T-helper 17 cell (primary cell): Measurements from ENCODE around the gene BEGAIN. TPM values are rescaled to one million over a fixed set of nuclear protein-coding genes. Genes with fewer than 3 reads are reported as not detected.

ENCODE experiments used
- ATAC-seq: fragments of 150-1000 bp; cut with Tn5 transposase; 2 replicates; pipeline ENCODE4 v1.10.0; 2021; ENCODE audit warnings: mild to moderate bottlenecking, moderate library complexity
- DNase-seq, 3 donors: peaks; one replicate each; pipeline versions ENCODE4 v3.0.0 to v3.0.0-alpha.2; 2020 to 2021
- H3K9me3 ChIP-seq: one replicate; pipeline ENCODE4 v1.7.0; 2013; ENCODE audit warnings: low read length, mild to moderate bottlenecking; ENCODE audit not compliant: control insufficient read depth, poor library complexity, severe bottlenecking
- H3K27ac Mint-ChIP-seq: one replicate; pipeline ENCODE4 v1.8.0; 2022; ENCODE audit warnings: mild to moderate bottlenecking, moderate library complexity, mixed read lengths
- H3K27me3 Mint-ChIP-seq: one replicate; pipeline ENCODE4 v1.8.0; 2022; ENCODE audit warnings: mixed read lengths
- H3K36me3 Mint-ChIP-seq: one replicate; pipeline ENCODE4 v1.8.0; 2022; ENCODE audit warnings: low read depth, mixed read lengths
- H3K4me1 Mint-ChIP-seq: one replicate; pipeline ENCODE4 v1.8.0; 2022; ENCODE audit warnings: mild to moderate bottlenecking, mixed read lengths
- H3K4me3 Mint-ChIP-seq: one replicate; pipeline ENCODE4 v1.8.0; 2022; ENCODE audit warnings: mild to moderate bottlenecking, moderate library complexity, mixed read lengths
- total RNA-seq, 4 donors: library from RNA in 2 of 4; stranded (reverse) in 2 of 4; gene quantifications; one replicate each; pipeline ENCODE4 v1.2.3 and lab custom pipeline; 2022 to 2026

BEGAIN gene
- total RNA-seq, 2 donors from 2014 or later: 0.50 to 4.5 TPM

DNA sequence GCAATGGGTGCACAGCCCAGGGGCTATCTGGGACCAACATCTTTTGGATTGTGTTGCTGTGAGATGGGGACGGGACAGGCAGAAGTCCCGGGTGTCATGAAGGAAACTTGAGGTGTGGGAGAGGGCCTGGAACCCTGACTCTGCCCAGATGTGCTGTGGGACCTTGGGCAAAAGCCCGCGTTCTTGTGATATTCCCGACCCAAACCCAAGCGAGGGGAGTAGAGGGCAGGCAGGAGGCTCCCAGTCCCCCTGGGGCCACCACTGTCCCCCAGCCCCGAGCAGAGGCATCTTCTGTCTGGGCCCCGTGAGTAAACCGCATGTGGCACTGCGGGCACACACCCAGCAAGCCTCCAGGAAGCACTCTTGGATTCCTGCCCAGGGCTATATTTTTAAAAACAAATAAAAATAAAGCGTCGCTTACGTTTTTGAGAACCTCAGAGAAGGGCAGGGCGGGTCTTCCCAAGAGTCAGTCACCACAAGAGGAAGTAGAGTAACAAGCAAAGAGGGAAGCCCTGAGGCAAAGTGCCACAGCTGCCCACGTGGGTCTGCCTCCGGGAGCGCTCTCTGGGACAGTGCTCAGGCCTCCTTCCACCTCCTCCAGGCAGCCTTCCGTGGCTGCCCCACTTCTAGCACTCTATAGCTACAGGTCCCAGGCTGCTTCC lies 39.5 kb downstream of the BEGAIN start:
- no peaks in the 10 kb centered on the region for H3K9me3 ChIP-seq
- H3K27me3 Mint-ChIP-seq: no peaks in the 10 kb centered on the region
- peak in 1 of 3 donors; percentile 41 for DNase-seq
- peak; percentile 56 for ATAC-seq
- no peaks in the 10 kb centered on the region for H3K36me3 Mint-ChIP-seq
- peak overlapping the region; percentile 75 for H3K27ac Mint-ChIP-seq
- H3K4me3 Mint-ChIP-seq: peak overlapping the region; percentile 66
- H3K4me1 Mint-ChIP-seq: peaks cover 11% of the 10 kb centered on the region

DNA sequence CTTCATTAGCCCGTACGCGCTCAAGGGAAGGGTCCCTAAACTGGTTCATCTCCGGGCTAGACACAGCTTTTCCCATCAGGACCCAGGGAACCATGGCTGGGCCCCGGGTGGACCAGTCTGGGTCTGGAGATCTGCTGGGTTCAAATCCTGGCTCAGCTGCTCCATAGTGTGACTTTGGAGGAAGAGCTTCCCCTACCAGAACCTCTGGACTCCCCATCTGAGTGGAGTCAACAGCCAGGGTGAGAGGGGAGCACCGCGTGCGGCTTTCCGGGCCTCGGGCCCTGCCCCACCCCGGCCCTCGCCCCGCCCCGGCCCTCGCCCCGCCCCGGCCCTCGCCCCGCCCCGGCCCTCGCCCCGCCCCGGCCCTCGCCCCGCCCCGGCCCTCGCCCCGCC lies 41.2 kb downstream of the BEGAIN start:
- Mint-ChIP-seq H3K4me1 (peaks cover 11% of the 10 kb centered on the region), H3K36me3 (no peaks in the 10 kb centered on the region), H3K4me3 (peak overlapping the region; percentile 91), H3K27ac (peak overlapping the region; percentile 75), H3K27me3 (no peaks in the 10 kb centered on the region)
- H3K9me3 ChIP-seq: no peaks in the 10 kb centered on the region
- DNase-seq (peak in 1 of 3 donors; percentile 18), ATAC-seq (peak; percentile 10)

DNA sequence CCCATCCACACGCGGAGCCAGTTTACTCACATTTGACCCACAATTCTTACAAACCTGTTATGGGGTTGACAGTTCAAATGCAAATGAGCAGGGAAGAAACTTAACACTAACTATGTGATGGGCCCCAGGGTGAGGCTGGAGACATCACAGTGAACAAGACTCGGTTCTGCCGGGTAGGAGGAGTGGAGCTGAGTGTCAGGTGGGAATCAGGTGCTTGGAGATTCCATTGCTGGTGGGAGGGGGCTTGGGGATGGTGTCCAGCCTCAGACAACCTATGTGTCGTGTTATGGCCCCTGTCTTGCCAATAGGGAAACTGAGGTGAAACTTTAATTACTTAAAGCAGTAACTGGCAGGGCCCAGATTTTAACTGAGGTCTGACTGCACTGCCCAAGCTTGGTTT lies 41.9 kb downstream of the BEGAIN start:
- Mint-ChIP-seq H3K4me1 (peaks cover 11% of the 10 kb centered on the region), H3K36me3 (no peaks in the 10 kb centered on the region), H3K4me3 (peak overlapping the region; percentile 57), H3K27ac (peak overlapping the region; percentile 27), H3K27me3 (no peaks in the 10 kb centered on the region)
- H3K9me3 ChIP-seq: no peaks in the 10 kb centered on the region
- ATAC-seq (no peak), DNase-seq (no peak)

DNA sequence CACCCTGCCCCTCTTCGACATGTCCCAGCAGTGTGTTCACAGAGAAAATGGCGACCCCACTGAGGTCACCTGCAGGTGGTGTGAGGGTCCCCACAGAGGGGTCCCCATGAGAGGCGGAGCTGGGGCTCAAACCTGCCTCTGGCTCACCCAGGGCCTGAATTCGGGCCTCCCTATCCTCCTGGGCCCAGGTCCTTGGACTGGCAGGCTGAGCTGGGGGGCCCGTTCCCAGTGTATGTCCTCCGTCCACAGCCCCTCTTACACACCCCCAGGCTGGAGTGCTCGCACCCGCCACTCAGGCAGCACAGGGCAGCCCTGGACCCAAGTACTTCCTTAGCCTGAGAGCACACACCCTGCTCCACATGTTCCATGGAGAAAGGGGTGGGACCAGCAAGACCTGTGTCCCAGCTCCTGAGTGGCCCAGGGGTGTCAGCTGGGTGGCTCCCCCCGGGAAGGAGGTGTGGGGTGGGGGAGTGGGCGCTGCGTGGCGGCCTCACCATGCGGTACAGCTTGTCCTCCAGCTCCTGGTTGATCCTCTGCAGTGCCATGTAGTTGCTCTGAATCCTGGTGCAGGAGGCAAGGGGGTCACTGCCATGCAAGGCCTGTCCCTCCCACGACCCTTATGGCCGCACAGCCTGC lies 42.6 kb downstream of the BEGAIN start:
- Mint-ChIP-seq H3K36me3 (no peaks in the 10 kb centered on the region), H3K27ac (peak overlapping the region; percentile 27), H3K27me3 (no peaks in the 10 kb centered on the region), H3K4me1 (peaks cover 11% of the 10 kb centered on the region), H3K4me3 (no peak overlapping the region)
- DNase-seq (no peak), ATAC-seq (no peak)
- H3K9me3 ChIP-seq: no peaks in the 10 kb centered on the region

DNA sequence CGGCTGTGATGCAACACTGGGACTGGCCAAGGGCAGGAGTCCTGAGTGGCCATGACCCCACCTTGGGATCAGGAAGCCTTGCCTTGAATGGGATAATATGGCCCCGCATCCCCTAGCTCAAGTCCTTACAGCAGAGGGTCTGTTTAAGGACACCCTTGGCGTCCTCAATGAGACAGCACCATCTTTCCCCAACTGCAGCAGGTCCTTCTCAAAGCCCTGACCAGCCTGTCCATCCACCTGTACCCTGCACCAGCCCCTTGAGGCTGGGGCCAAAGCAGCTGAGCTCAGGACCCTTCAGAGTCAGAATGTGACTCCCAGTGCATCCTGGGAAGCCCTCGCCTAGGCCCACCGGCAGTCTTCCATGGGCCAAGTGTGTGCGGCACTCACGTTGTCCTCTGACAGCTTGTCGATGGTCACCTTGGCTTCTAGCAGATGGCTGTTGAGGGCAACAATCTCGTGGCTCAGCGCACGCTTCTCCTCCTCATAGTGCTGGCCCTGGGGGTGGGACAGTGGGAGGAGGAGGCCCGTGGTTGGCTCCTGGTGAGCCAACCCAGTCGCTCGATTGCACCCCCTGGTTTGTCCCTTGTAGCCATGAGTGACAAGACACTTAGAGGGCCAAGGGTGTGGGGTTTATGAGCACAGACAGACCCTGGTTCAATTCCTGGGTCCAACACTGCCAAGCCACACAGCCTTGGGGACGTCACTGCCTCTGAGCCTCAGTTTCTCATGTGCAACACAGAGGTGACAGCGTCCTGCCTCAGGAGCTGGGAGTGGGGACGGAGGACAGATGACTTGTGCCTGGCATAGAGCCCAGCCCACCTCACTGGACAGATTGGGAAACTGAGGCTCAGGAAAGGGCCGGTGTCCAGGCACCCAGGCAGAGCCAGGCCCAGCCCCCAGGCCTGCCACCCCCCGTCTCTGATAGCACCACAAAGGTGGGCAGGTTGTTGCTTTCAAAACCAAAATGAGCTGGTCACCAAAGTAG lies 43.5 kb downstream of the BEGAIN start:
- ATAC-seq (no peak), DNase-seq (no peak)
- H3K9me3 ChIP-seq: no peaks in the 10 kb centered on the region
- Mint-ChIP-seq H3K27me3 (no peaks in the 10 kb centered on the region), H3K27ac (no peak overlapping the region), H3K4me1 (peaks cover 5% of the 10 kb centered on the region), H3K4me3 (no peak overlapping the region), H3K36me3 (no peaks in the 10 kb centered on the region)

DNA sequence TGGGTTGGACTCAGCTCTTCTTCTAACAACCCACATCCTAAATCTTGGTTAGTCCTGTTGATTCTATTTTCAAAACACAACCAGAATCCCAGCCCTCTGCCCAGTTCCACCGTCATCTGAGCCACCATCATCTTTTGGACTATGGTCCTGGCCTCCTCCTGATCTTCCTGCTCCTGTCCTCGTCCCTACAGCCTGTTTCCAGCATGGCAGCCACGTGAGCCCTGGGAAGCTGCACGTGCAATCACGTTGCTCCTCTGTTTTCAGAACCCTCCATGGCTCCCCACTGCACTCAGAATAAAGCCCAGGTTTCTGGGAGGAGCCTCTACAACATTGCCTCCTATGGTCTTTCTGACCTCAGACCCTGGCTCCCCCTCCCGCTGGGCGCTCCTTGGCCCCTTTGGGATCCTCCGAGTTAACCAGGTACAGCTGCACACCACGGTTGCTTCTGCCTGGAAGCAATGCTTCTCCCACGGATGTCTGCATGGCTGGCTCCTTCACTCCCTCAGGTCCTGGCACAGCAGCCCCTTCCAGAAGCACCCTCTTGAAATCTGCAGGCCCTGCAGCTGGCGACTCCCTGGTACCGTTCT lies 44.5 kb downstream of the BEGAIN start:
- no peak for DNase-seq
- Mint-ChIP-seq H3K4me3 (no peak overlapping the region), H3K4me1 (peaks cover 2% of the 10 kb centered on the region), H3K36me3 (no peaks in the 10 kb centered on the region), H3K27me3 (no peaks in the 10 kb centered on the region), H3K27ac (no peak overlapping the region)
- H3K9me3 ChIP-seq: no peaks in the 10 kb centered on the region
- no peak for ATAC-seq

DNA sequence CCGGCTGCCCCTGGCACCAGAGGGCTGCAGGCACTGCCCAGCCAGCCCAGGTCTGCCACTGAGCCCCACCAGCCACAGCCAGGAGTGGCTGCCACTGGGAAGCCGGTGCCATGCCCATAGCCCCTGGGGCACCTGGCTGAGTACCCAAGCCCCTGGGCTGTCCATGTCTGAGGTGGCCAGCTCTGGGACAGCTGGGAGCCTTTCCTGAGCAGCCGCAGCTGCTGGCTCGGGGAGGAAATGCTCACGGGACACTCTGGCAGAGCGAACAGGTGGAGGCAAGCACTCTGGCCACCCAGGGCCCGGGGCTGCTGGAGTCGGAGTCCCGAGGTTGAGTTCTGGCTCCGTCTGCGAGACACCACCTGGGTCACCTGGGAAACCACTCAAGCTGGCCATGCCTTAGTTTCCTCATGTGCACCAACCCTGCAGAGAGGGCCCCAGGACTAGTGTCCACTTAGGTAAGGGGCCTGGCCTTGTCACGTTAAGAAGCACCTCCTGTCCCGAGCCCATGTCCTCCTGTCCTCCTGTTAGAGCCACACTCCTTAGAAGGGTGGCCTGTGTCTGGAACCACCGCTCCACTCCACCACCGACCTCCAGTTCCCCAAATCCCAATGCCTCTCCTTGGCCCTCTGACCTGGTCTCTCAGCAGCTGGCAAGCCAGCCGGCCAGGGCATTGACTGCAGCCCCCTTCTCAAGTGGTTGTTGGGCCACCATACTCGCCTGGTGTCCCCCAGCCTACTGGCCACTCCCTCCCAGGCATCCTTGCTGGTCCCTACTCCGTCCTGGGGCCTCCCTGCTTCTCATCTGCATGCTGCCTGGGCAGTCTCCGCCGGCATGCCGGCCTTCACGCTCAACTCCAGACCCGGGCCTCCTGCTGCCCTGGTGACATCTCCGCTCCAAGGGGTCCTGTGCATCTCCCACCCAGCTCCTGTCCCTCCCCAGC lies 45.3 kb downstream of the BEGAIN start:
- Mint-ChIP-seq H3K4me1 (peaks cover 2% of the 10 kb centered on the region), H3K27ac (no peak overlapping the region), H3K27me3 (no peaks in the 10 kb centered on the region), H3K4me3 (no peak overlapping the region), H3K36me3 (no peaks in the 10 kb centered on the region)
- ATAC-seq (no peak), DNase-seq (no peak)
- no peaks in the 10 kb centered on the region for H3K9me3 ChIP-seq

DNA sequence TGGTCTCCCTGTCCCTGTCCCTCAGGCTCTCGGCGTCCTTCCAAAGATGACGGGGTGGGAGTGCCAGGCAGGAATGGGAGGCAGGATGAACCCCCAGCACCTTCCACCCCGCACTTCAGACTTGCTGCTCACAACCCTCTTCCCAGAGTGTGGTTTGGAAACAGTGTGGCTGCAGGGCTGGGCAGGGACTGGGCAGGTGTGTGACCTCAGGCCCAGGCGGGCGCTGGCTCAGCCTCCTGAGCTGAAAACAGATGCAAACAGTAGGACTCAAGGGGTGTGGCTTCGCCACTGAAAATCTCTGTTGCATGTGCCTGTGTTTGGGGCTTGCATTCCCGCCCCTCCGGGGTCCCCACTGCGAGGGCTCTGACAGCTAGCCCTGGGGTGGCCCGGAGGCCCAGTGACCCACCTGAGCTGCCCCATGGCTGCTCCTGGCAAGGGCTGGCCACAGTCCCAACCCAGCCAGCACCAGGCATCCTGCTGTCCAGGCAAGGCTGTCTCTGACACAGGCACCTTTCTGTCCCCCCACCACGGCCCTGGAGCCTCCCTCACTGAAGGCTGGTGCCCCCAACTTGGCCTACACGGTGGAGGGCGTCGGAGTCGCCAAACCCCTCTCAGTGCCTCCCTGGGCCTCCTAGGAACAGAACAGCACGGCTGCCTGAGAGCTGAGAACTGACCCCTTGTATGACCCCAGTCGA lies 46.1 kb downstream of the BEGAIN start:
- H3K4me1 Mint-ChIP-seq: no peaks in the 10 kb centered on the region
- H3K9me3 ChIP-seq: no peaks in the 10 kb centered on the region
- no peaks in the 10 kb centered on the region for H3K27me3 Mint-ChIP-seq
- DNase-seq: no peak
- H3K4me3 Mint-ChIP-seq: no peak overlapping the region
- no peak for ATAC-seq
- H3K27ac Mint-ChIP-seq: no peak overlapping the region
- no peaks in the 10 kb centered on the region for H3K36me3 Mint-ChIP-seq

DNA sequence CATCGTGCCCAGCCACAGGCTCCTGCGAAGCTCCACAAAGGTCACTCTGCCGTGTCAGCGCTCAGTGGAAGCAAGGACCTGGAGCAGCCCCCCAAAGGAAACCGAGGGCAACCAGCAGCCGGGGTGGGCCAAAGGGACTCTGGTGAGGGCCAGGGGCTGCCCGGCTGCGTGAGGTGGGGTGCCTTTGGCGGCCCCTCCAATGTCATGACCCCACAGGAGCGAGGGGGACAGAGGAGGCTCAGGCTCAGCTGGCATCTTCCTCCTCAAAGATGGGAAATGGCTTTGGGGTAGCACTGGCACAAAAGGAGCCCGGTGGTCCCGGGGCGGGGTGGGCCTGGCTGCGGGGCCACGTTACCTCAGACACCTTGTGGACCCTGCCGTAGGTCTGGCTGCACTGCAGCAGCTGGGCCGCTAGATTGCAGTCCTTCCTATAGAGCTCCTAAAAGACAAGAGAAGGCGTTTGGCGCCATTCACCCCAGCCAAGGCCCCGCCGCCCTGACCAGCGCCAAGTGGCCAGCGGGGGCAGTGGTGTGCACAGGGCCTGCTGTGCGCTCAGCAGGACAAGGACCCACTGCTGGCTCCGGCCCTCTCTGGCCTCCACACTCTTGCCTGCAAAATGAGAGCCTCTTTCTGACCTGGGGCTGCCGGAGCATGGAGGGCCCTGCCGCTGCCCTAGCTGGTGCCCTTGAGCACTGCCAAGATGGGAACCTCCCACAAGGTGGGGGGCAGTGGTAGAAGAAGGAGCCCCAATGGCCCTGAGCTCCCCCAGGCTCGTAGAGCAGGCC lies 46.9 kb downstream of the BEGAIN start:
- DNase-seq: no peak
- H3K9me3 ChIP-seq: no peaks in the 10 kb centered on the region
- no peak overlapping the region for H3K27ac Mint-ChIP-seq
- H3K27me3 Mint-ChIP-seq: no peaks in the 10 kb centered on the region
- no peak for ATAC-seq
- no peaks in the 10 kb centered on the region for H3K36me3 Mint-ChIP-seq
- H3K4me3 Mint-ChIP-seq: no peak overlapping the region
- H3K4me1 Mint-ChIP-seq: no peaks in the 10 kb centered on the region

DNA sequence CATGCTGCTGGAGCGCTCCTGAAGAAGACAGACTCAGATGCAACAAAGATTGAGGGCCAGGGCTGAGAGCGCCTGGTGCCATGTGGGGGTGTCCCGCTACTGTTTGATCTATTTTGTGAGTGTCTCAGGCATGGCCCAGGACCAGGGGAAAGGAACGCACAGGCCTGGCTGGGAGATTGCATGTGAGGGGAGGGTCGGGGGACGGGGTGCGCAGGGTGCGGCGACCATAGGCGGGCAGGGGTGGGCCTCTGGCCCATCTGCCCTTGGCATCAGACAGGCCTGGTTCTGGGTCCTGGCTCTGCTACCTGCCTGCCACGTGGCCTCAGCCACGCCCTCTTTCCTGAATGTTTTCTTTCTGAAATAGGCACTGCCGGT lies 47.5 kb downstream of the BEGAIN start:
- H3K4me1 Mint-ChIP-seq: no peaks in the 10 kb centered on the region
- H3K36me3 Mint-ChIP-seq: no peaks in the 10 kb centered on the region
- ATAC-seq: no peak
- no peaks in the 10 kb centered on the region for H3K9me3 ChIP-seq
- H3K27me3 Mint-ChIP-seq: no peaks in the 10 kb centered on the region
- H3K4me3 Mint-ChIP-seq: no peak overlapping the region
- H3K27ac Mint-ChIP-seq: no peak overlapping the region
- DNase-seq: peak in 1 of 3 donors; percentile 1

DNA sequence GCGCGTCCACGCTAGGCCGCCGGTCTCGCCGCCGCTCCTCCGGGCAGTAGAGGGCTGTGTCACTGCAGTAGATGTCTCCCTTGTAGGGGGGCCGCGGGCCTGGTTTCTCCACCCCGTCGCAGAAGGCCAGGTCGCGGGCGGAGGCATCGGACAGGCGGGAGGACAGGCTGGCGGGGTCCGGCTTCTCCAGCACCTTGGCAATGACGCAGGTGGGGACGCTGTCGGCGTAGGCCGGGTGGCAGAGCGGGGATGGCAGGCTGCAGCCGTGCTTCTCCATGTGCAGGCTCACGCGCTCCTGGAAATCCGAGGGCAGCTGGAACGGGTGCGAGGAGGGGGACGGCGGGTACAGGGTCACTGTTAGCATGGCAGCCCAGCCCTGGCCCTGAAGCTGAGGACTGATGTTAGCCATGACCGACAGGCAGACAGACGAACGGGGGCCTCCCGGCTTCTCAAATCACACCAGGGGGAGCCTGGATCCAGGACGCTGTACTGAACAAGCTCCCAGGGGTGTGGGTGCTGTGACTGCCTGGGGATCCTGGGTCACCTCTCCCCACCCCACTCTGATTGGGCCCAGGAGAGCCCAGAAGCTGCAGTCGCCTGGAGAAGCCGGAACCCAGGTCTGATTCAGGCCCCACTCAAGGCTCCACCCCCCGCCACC lies 48.1 kb downstream of the BEGAIN start:
- Mint-ChIP-seq H3K36me3 (no peaks in the 10 kb centered on the region), H3K4me1 (no peaks in the 10 kb centered on the region), H3K4me3 (no peak overlapping the region), H3K27ac (no peak overlapping the region), H3K27me3 (no peaks in the 10 kb centered on the region)
- DNase-seq (peak in 1 of 3 donors; percentile 5), ATAC-seq (no peak)
- H3K9me3 ChIP-seq: no peaks in the 10 kb centered on the region
